RCC 7860 (cell line): ENCODE measurements around the gene POSTN.

Source experiments
- DNase-seq: peaks from one replicate; pipeline ENCODE4 v3.0.0-alpha.2; 2015; ENCODE audit warnings: low spot score
- FAIRE-seq: peaks from 2 replicates; lab custom pipeline; 2012; peaks lifted over from hg19 to GRCh38; lab: Jason Lieb, UNC

Gene POSTN

DNA sequence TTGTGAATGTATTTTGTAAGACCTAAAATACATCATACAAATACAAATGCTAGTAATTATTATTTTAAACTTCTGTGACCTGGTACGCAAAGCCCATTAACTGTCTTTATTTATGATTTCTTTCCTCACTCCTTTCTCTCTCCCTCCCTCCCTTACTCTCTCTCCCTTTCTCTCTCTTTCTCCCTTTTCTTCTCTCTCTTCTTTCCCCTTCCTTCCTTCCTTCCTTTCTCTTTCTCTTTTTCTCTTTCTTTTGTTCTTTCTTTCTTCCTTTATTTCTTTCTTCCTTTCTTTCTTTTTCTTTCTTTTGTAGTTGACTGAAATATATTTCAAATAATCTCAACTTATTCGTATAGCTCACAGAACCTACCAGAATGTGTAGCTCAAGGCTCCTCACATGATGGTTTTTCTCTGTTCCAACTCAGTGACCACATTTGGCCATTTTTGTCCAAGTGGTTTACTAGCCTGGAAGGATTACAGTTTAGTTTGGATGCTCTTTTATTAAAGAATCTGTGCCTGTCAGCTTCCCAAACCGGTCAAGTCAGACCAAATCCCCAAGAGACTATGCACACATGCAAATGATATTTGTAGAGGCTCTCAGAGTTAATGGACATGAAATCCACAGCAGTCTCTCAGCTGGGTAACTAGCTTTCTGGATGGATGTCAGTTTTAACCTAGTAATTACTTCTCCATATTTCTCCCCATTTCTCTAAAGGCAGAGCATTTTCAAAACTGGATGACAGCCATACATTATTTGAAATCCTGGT is 71.7 kb downstream of the POSTN start:
- no peak for DNase-seq
- FAIRE-seq, result no peak

DNA sequence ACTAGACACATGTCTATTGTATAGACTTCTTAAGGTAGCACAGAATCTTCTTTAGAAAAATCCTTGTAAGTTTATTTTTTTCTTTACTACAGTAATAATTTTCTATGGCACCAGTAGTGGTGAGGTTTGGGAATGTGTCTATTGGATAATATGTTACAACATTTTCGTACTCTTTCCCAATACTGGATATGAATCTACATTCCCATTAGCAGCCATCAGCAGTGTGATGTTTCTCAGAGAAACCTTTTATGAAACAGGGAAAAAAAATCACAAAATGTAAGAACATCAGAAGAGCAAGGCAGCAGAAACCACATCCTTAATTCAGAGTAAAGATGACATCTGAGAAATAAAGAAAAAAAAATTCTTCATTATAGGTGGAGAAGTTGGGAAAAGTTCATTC is 83.3 kb downstream of the POSTN start:
- no peak for FAIRE-seq

More for the DNA sequence above, 83.3 kb downstream of the POSTN start:
- DNase-seq, result no peak
